KMS-11 (cell line): ENCODE results near the gene LPIN3.

Experiments
- H2AFZ ChIP-seq: fragments of 200-600 bp; sonication (generic); 2 replicates; pipeline ENCODE4 v1.6.1; 2016; ENCODE audit warnings: antibody characterized with exemption, mixed run types, low read depth
- H3K27ac ChIP-seq: fragments of 200-600 bp; sonication (generic); 2 replicates; pipeline ENCODE4 v1.6.1; 2016; ENCODE audit warnings: mild to moderate bottlenecking, mixed run types
- H3K27me3 ChIP-seq: fragments of 200-600 bp; sonication (generic); 2 replicates; pipeline ENCODE4 v1.6.1; 2017; ENCODE audit warnings: mild to moderate bottlenecking, low read depth, mixed run types, moderate library complexity; ENCODE audit not compliant: insufficient read depth
- H3K36me3 ChIP-seq: fragments of 200-600 bp; sonication (generic); 2 replicates; pipeline ENCODE4 v1.6.1; 2017; ENCODE audit warnings: mild to moderate bottlenecking, mixed run types; ENCODE audit not compliant: insufficient read depth
- H3K4me1 ChIP-seq: fragments of 200-600 bp; sonication (generic); 2 replicates; pipeline ENCODE4 v1.6.1; 2016; ENCODE audit warnings: mild to moderate bottlenecking, low read depth, mixed run types; ENCODE audit not compliant: poor library complexity, severe bottlenecking
- H3K4me2 ChIP-seq: fragments of 200-600 bp; sonication (generic); 2 replicates; pipeline ENCODE4 v1.7.0; 2016; ENCODE audit warnings: mild to moderate bottlenecking, mixed run types
- H3K4me3 ChIP-seq: fragments of 200-600 bp; sonication (generic); IDR thresholded peaks from 2 replicates; pipeline ENCODE4 v1.6.1; 2017; ENCODE audit warnings: low read depth, low read length, mixed read lengths; ENCODE audit not compliant: insufficient read depth
- H3K79me2 ChIP-seq: fragments of 200-600 bp; sonication (generic); 2 replicates; pipeline ENCODE4 v1.6.1; 2016; ENCODE audit warnings: low read depth, mixed run types; ENCODE audit not compliant: insufficient read depth
- H3K9ac ChIP-seq: fragments of 200-600 bp; sonication (generic); 2 replicates; pipeline ENCODE4 v1.6.1; 2016; ENCODE audit warnings: mild to moderate bottlenecking, mixed run types
- H4K20me1 ChIP-seq: fragments of 200-600 bp; sonication (generic); 2 replicates; pipeline ENCODE4 v1.6.1; 2016; ENCODE audit warnings: mild to moderate bottlenecking, mixed run types; ENCODE audit not compliant: insufficient read depth
- TF ChIP-seq, protein P1 (sequence below): fragments of 200-600 bp; sonication (generic); conservative IDR thresholded peaks from 2 replicates; pipeline ENCODE4 v1.6.1; 2017; ENCODE audit warnings: low read depth, mild to moderate bottlenecking, antibody characterized with exemption, low read length, moderate library complexity, mixed read lengths

LPIN3 gene

GRCh38 chr20:41373251-41373783 lies 32.7 kb downstream of the LPIN3 start:
- no peaks in the 10 kb centered on the region for H4K20me1 ChIP-seq
- H3K36me3 ChIP-seq = no peaks in the 10 kb centered on the region
- H2AFZ ChIP-seq = no peak overlapping the region
- H3K4me3 ChIP-seq = no peak overlapping the region
- no peaks in the 10 kb centered on the region for H3K27me3 ChIP-seq
- no peak overlapping the region for H3K27ac ChIP-seq
- TF ChIP-seq, protein P1, sequence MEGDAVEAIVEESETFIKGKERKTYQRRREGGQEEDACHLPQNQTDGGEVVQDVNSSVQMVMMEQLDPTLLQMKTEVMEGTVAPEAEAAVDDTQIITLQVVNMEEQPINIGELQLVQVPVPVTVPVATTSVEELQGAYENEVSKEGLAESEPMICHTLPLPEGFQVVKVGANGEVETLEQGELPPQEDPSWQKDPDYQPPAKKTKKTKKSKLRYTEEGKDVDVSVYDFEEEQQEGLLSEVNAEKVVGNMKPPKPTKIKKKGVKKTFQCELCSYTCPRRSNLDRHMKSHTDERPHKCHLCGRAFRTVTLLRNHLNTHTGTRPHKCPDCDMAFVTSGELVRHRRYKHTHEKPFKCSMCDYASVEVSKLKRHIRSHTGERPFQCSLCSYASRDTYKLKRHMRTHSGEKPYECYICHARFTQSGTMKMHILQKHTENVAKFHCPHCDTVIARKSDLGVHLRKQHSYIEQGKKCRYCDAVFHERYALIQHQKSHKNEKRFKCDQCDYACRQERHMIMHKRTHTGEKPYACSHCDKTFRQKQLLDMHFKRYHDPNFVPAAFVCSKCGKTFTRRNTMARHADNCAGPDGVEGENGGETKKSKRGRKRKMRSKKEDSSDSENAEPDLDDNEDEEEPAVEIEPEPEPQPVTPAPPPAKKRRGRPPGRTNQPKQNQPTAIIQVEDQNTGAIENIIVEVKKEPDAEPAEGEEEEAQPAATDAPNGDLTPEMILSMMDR = no peak
- no peaks in the 10 kb centered on the region for H3K79me2 ChIP-seq
- no peak overlapping the region for H3K9ac ChIP-seq
- no peaks in the 10 kb centered on the region for H3K4me1 ChIP-seq
- H3K4me2 ChIP-seq = no peak overlapping the region

DNA sequence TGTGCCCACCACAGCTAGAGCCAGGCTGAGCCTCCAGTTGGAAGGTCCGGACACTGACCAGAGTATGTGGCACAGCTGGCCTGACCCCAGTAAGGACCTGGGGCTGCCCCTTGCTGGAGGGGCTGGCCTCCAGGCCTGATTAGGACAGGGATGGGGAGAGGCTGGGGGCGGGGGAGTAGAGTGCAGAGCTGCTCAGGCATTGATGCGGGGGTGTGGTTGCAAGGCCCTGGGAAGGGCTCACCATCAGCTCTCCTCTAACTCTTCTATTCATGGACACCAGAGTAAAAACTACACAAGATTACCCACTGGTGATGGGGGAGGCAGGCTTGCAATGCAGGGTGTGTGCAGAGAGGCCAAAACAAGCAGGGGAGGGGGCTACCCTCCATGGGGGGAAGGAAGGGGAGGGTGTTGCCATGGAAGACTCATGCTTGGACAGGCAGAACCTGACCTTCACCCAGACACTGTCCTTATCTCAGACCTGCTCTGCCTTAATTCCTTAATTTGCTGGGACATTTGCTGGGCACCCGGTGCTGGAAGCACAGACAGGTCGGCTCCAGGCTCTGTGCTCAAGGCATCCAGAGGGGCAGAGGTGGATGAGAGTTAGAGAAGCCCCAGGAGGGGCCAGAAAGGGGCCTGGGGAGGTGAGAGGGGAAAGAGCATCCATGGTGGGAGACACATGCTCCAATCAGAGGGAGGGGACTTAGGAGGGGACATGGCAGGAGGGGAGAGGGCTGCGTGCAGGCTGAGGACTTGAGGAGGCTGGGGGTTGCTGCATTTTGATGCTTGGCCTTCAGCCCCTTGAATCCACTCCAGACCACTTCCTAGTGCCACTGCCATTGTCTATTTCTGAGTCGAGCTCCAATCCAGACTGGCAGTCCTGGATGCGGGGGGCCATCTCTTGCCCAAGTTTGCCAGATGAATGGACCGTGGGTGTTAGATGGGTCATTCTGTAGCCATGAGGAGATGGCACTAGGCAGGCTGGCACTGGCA lies 33.6 kb downstream of the LPIN3 start:
- Histone ChIP-seq H2AFZ (no peak overlapping the region), H3K4me2 (no peak overlapping the region), H3K4me1 (no peaks in the 10 kb centered on the region), H3K79me2 (no peaks in the 10 kb centered on the region), H4K20me1 (no peaks in the 10 kb centered on the region), H3K9ac (no peak overlapping the region), H3K36me3 (no peaks in the 10 kb centered on the region), H3K4me3 (no peak overlapping the region), H3K27me3 (no peaks in the 10 kb centered on the region), H3K27ac (no peak overlapping the region)
- TF ChIP-seq, protein P1 = no peak

- Histone ChIP-seq H3K4me2 (no peak overlapping the region), H3K4me1 (no peaks in the 10 kb centered on the region), H3K9ac (no peak overlapping the region), H2AFZ (no peak overlapping the region), H4K20me1 (no peaks in the 10 kb centered on the region), H3K36me3 (no peaks in the 10 kb centered on the region), H3K79me2 (no peaks in the 10 kb centered on the region), H3K27me3 (no peaks in the 10 kb centered on the region), H3K4me3 (no peak overlapping the region), H3K27ac (no peak overlapping the region)
- TF ChIP-seq, protein P1 = no peak
These were observed 35.2 kb downstream of the LPIN3 start for GRCh38 chr20:41375846-41376245.

- H3K9ac ChIP-seq = no peak overlapping the region
- H4K20me1 ChIP-seq = no peaks in the 10 kb centered on the region
- H3K4me3 ChIP-seq = no peak overlapping the region
- H2AFZ ChIP-seq = no peak overlapping the region
- no peaks in the 10 kb centered on the region for H3K27me3 ChIP-seq
- H3K4me1 ChIP-seq = no peaks in the 10 kb centered on the region
- H3K27ac ChIP-seq = no peak overlapping the region
- TF ChIP-seq, protein P1 = no peak
- no peaks in the 10 kb centered on the region for H3K79me2 ChIP-seq
- no peaks in the 10 kb centered on the region for H3K36me3 ChIP-seq
- H3K4me2 ChIP-seq = no peak overlapping the region
These were observed 35.7 kb downstream of the LPIN3 start for GRCh38 chr20:41376349-41376748.
